HS-27A (cell line): ENCODE measurements around the gene FBXO28.

ENCODE experiments used
- DNase-seq: peaks from one replicate; pipeline ENCODE4 v3.0.0-alpha.2; 2012; ENCODE audit warnings: low read depth, missing footprints

FBXO28 gene

DNA sequence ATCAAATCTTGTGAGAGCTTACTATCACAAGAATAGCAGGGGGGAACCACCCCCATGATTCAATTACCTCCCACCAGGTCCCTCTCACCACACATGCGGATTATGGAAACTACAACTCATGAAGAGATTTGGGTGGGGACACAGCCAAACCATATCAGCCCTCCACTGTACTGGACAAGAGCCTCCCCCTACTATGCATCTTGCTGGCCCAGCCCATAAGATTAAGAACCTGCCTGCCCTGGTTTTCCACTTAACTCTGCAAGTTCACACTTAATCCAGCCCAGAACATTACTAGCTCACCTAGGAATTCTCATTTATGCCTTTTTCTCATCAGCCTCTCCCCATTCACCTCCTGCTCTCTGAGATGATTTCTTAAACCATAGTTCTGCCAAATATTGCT is 18.0 kb upstream of the FBXO28 start:
- no peak for DNase-seq

DNA sequence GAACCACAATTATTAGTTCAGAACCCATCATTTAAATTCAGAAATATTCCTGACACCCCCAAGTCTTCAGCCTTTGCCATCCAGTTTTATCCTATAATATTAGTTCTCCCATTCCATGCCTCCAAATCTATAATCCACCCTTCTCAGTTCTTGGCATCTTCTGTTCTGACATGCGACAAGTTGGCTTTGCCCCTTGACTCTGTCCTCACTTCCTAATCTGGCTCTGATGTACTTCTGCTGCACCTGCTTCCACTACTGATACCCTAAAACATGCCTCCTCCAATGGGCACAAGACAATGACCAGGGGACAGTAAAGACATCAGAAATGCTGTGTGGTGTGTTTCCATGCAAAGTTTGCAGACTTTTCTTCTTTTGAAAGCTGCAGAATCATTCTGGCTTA is 17.1 kb upstream of the FBXO28 start:
- DNase-seq, result no peak

- no peak for DNase-seq
Observed at GRCh38 chr1:224098007-224098406, 15.9 kb upstream of the FBXO28 start.

- no peak for DNase-seq
Observed at GRCh38 chr1:224106568-224107281, 7.2 kb upstream of the FBXO28 start.

DNA sequence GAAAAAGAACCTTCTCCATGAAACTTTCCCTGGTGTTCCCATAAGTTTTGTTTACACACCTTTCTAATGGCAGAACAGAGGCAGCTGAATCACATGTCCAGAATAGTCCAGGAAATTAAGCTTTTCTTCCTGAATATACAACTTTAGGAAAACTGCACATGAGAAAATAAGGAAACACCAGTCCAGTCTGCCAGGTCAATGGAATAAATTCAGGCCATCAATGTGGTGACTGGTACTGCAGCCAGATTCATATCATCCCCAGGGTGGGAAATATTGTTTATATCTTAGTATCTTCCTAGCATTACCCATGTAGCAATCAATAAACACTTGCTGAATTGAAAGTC is 6.7 kb upstream of the FBXO28 start:
- no peak for DNase-seq

DNA sequence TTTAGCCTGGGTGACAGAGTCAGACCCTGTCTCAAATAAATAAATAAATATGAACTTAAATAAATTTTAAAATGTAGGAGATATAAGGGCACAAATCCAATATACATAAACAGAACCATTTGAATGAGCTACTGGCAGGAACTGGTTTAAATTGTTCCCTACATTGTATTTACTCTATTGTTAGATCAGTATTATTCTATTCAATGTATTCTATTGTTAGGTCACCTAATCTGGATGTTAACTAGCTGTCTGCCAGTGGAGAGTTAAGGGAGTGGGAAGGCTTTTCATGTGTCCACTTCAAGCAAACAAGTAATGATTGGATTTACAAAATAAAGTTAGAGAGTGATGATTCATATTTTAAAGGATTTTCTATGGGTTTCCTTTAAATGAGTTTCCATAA is 4.9 kb upstream of the FBXO28 start:
- no peak for DNase-seq

DNA sequence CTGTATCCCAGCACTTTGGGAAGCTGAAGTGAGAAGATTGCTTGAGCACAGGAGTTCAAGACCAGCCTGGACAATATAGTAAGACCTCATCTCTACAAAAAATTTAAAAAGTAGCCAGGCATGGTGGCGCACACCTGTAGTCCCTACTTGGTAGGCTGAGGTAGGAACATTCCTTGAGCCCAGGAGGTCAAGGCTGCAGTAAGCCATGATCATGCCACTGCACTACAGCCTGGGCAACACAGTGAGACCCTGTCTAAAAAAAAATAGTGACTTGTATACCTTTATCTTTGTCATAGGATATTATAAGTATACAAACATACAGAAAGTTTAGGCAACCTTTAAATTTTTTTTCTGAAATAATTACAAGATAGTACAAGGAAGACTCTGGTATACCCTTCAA is 3.9 kb upstream of the FBXO28 start:
- DNase-seq, result no peak

GRCh38 chr1:224113005-224113404 is 906 bp upstream of the FBXO28 start:
- no peak for DNase-seq

DNA sequence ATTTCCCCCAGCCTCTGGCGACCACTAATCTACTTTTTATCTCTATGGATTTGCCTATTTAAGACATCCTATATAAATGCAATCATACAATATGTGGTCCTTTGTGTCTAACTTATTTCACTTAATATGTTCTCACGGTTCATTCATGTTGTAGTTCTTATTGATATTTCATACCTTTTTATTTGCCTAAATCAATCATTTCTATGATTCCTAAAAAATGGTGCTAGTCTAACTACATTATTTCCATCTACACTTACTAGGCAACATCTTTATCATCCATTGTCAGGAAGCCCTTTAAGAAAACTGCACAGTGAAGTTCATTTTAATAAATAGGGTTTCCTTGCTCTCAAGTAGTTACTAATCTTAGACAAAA is 380 bp upstream of the FBXO28 start:
- DNase-seq, result no peak

GRCh38 chr1:224114787-224115175 is 870 bp downstream of the FBXO28 start:
- no peak for DNase-seq

GRCh38 chr1:224116131-224116530 is 2.2 kb downstream of the FBXO28 start:
- no peak for DNase-seq

GRCh38 chr1:224118688-224119087 is 4.8 kb downstream of the FBXO28 start:
- no peak for DNase-seq

- no peak for DNase-seq
Observed at GRCh38 chr1:224123136-224123535, 9.2 kb downstream of the FBXO28 start.

- DNase-seq, result no peak
Observed at GRCh38 chr1:224124220-224124619, 10.3 kb downstream of the FBXO28 start.

GRCh38 chr1:224127925-224128819 is 14.3 kb downstream of the FBXO28 start:
- DNase-seq, result no peak

GRCh38 chr1:224131253-224131652 is 17.3 kb downstream of the FBXO28 start:
- DNase-seq, result no peak

GRCh38 chr1:224132901-224133300 is 19.0 kb downstream of the FBXO28 start:
- DNase-seq, result no peak

- no peak for DNase-seq
Observed at GRCh38 chr1:224133741-224134299, 19.9 kb downstream of the FBXO28 start.

- no peak for DNase-seq
Observed at GRCh38 chr1:224137518-224137917, 23.6 kb downstream of the FBXO28 start.

DNA sequence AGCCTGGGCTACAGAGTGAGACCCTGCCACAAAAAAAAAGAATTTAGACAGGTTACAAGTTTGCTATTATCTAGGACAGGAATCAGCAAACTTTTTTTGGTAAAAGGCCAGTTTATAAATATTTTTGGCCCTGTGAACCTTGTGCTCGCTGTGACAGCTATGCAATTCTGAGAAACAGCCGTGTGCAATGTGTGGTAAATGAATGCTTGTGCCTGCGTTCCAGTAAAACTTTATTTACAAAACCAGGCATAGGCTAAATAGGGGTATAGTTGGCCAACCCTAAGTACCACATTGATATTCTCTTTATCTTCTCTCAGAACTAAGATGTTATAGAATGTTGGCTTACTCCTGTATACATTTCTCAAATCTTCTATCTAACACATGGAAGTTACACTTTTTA is 24.3 kb downstream of the FBXO28 start:
- no peak for DNase-seq

- no peak for DNase-seq
Observed at GRCh38 chr1:224141693-224142092, 27.8 kb downstream of the FBXO28 start.

- no peak for DNase-seq
Observed at GRCh38 chr1:224149709-224150108, 35.8 kb downstream of the FBXO28 start.

GRCh38 chr1:224151117-224151516 is 37.2 kb downstream of the FBXO28 start:
- no peak for DNase-seq
